ENCODE data around the gene FBXO2.

- TF ChIP-seq CTCF (IDR thresholded peaks at IDR 0.05) (no peak), POLR2A (IDR thresholded peaks at IDR 0.05) (no peak)
These were observed 24.8 kb downstream of the FBXO2 start for GRCh38 chr1:11629184-11630016.

All from heart left ventricle (tissue), 13 donors.